GM23338 (cell line): Measurements from ENCODE around the gene RASA3. TPM values are rescaled to one million over a fixed set of nuclear protein-coding genes. Genes with fewer than 3 reads are reported as not detected.
"Not testable (repeated sequence)": the region's sequence is repeated elsewhere in the genome, so short reads cannot be mapped to it uniquely, and the experiment has no call there.

Experiments
- ATAC-seq: fragments of 200-7000 bp; cut with Tn5 transposase; 3 replicates; pipeline ENCODE4 v1.9.1; 2020
- DNase-seq: peaks from one replicate; pipeline ENCODE4 v3.0.0-alpha.2; 2015; ENCODE audit warnings: low spot score
- H2AFZ ChIP-seq: fragments of 200-600 bp; sonication (generic); 2 replicates; pipeline ENCODE4 v1.8.0; 2016; ENCODE audit warnings: antibody characterized with exemption, mild to moderate bottlenecking, moderate library complexity
- H3F3A ChIP-seq: fragments of 200-600 bp; sonication (generic); replicated peaks from 2 replicates; pipeline ENCODE4 v1.8.0; 2017; ENCODE audit warnings: antibody characterized with exemption, mixed run types, low read depth
- H3K27ac ChIP-seq: fragments of 200-600 bp; sonication (generic); 2 replicates; pipeline ENCODE4 v1.6.1; 2016; ENCODE audit warnings: low read depth
- H3K27me3 ChIP-seq: fragments of 200-600 bp; sonication (generic); 2 replicates; pipeline ENCODE4 v1.8.0; 2016; ENCODE audit warnings: mild to moderate bottlenecking, mixed run types, moderate library complexity; ENCODE audit not compliant: insufficient read depth
- H3K36me3 ChIP-seq: fragments of 200-600 bp; sonication (generic); 2 replicates; pipeline ENCODE4 v1.8.0; 2016; ENCODE audit warnings: mild to moderate bottlenecking; ENCODE audit not compliant: insufficient read depth
- H3K4me1 ChIP-seq: fragments of 200-600 bp; sonication (generic); 2 replicates; pipeline ENCODE4 v1.8.0; 2016; ENCODE audit warnings: mild to moderate bottlenecking, moderate library complexity; ENCODE audit not compliant: insufficient read depth
- H3K4me2 ChIP-seq: fragments of 200-600 bp; sonication (generic); 2 replicates; pipeline ENCODE4 v1.7.1; 2017; ENCODE audit warnings: mixed run types
- H3K4me3 ChIP-seq: fragments of 200-600 bp; sonication (generic); 2 replicates; pipeline ENCODE4 v1.6.1; 2016; ENCODE audit warnings: mixed run types
- H3K79me2 ChIP-seq: fragments of 200-600 bp; sonication (generic); replicated peaks from 2 replicates; pipeline ENCODE4 v1.8.0; 2017; ENCODE audit warnings: mild to moderate bottlenecking; ENCODE audit not compliant: insufficient read depth
- H3K9me2 ChIP-seq: fragments of 200-600 bp; sonication (generic); 2 replicates; pipeline ENCODE4 v1.8.0; 2017; ENCODE audit not compliant: insufficient read depth
- H4K20me1 ChIP-seq: fragments of 200-600 bp; sonication (generic); replicated peaks from 2 replicates; pipeline ENCODE4 v1.8.0; 2017; ENCODE audit warnings: mild to moderate bottlenecking; ENCODE audit not compliant: insufficient read depth
- H3K27ac Mint-ChIP-seq: 2 replicates; pipeline ENCODE4 v1.8.0; 2020; ENCODE audit warnings: inconsistent platforms, mild to moderate bottlenecking, moderate library complexity, mixed read lengths
- H3K27me3 Mint-ChIP-seq: 3 replicates; pipeline ENCODE4 v1.8.0; 2022; ENCODE audit warnings: low read depth, mild to moderate bottlenecking, moderate library complexity, mixed read lengths, inconsistent platforms; ENCODE audit not compliant: insufficient read depth, poor library complexity
- H3K36me3 Mint-ChIP-seq: 3 replicates; pipeline ENCODE4 v1.8.0; 2021; ENCODE audit warnings: low read depth, mild to moderate bottlenecking, inconsistent platforms, moderate library complexity, mixed read lengths
- H3K4me1 Mint-ChIP-seq: 3 replicates; pipeline ENCODE4 v1.8.0; 2020; ENCODE audit warnings: mild to moderate bottlenecking, inconsistent platforms, mixed read lengths
- H3K4me3 Mint-ChIP-seq: 3 replicates; pipeline ENCODE4 v1.8.0; 2021; ENCODE audit warnings: moderate library complexity, mild to moderate bottlenecking, inconsistent platforms, mixed read lengths
- H3K9me3 Mint-ChIP-seq: 3 replicates; pipeline ENCODE4 v1.8.0; 2020; ENCODE audit warnings: moderate library complexity, mild to moderate bottlenecking, inconsistent platforms, mixed read lengths
- CREB1 ChIP-seq: fragments of 250-450 bp; sonication (Bioruptor Pico); IDR thresholded peaks from 2 replicates; pipeline ENCODE4 v1.5.0; 2020; ENCODE audit warnings: low read depth, mild to moderate bottlenecking, moderate library complexity
- EZH2phosphoT487 ChIP-seq: fragments of 200-600 bp; sonication (generic); IDR thresholded peaks from one replicate; pipeline ENCODE4 v1.8.1; 2018; ENCODE audit warnings: antibody characterized with exemption; ENCODE audit not compliant: unreplicated experiment
- JUNB ChIP-seq: IDR thresholded peaks from one replicate; pipeline ENCODE4 v1.6.1; 2016; ENCODE audit warnings: antibody characterized with exemption; ENCODE audit not compliant: unreplicated experiment
- ZNF114 ChIP-seq: fragments of 250-450 bp; sonication (Bioruptor Pico); IDR thresholded peaks from 2 replicates; pipeline ENCODE4 v1.5.0; 2020; ENCODE audit warnings: mild to moderate bottlenecking, moderate library complexity
- polyA plus RNA-seq: library from polyadenylated mRNA; unstranded; fragments of >200 nt; fragmentation: Nextera tagmentation; extraction: Ambion mirVana; gene quantifications from 2 replicates; pipeline ENCODE4 v1.2.1, GENCODE V29; 2016
- total RNA-seq: library from RNA; depleted of rRNA; stranded (reverse); fragments of >200 nt; shearing (Covaris generic); gene quantifications from 2 replicates; pipeline ENCODE4 v1.2.3, GENCODE V29; 2014
- TF ChIP-seq, protein P1 (sequence below): fragments of 250-450 bp; sonication (Bioruptor Pico); IDR thresholded peaks from 2 replicates; pipeline ENCODE4 v1.5.0; 2020; ENCODE audit warnings: mild to moderate bottlenecking, moderate library complexity
- TF ChIP-seq, protein P2 (sequence below): IDR thresholded peaks from 2 replicates; pipeline ENCODE4 v1.6.1; 2016; ENCODE audit warnings: antibody characterized with exemption
- TF ChIP-seq, protein P3 (sequence below): IDR thresholded peaks from one replicate; pipeline ENCODE4 v1.6.1; 2018; ENCODE audit warnings: antibody characterized with exemption; ENCODE audit not compliant: unreplicated experiment

The RASA3 gene
- total and polyA plus RNA-seq, 2 experiments from 2014 or later, result 11.2 to 20.7 TPM

DNA sequence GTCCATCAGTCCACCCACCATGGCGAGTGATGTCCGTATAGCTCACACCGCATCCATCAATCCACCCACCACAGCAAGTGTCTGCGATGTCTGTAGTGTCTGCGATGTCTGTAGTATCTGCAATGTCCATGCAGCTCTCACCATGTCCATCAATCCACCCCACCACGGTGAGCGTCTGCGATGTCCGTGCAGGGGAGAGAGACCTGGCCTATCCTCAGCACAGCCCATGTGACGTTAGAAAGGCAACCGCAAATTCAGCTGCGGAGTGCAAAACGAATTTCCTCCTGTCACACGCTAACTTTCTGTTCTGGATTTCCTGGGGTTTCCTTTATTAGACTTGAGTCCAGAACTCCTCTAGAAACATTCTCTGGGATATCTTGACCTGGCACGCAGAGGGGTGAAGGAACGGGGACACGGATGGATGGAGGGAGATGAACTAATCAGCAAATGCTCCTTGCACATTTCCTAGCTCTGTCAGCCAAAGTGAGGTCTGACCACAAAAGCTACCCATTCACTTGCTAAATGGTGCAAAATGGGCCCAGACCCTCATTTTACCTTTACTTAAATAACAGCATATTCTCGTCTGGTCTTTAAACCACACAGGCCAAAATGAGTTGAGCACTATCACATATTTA is 18.3 kb downstream of the RASA3 start:
- H3K36me3 ChIP-seq, result no peaks in the 10 kb centered on the region
- no peaks in the 10 kb centered on the region; the same call in 1 of the 2 replicates for H4K20me1 ChIP-seq
- Mint-ChIP-seq H3K4me1 (peaks cover 71% of the 10 kb centered on the region), H3K27me3 (peaks cover 13% of the 10 kb centered on the region), H3K27ac (no peak overlapping the region; the same call in 1 of the 2 replicates), H3K36me3 (peaks cover 23% of the 10 kb centered on the region), H3K4me3 (no peak overlapping the region; the same call in 2 of the 3 replicates), H3K9me3 (peaks cover 3% of the 10 kb centered on the region; the same call in 1 of the 3 replicates)
- peaks cover 10% of the 10 kb centered on the region; the same call in 1 of the 2 replicates for H3F3A ChIP-seq
- no peak overlapping the region for H3K4me3 ChIP-seq
- TF ChIP-seq, protein P1, sequence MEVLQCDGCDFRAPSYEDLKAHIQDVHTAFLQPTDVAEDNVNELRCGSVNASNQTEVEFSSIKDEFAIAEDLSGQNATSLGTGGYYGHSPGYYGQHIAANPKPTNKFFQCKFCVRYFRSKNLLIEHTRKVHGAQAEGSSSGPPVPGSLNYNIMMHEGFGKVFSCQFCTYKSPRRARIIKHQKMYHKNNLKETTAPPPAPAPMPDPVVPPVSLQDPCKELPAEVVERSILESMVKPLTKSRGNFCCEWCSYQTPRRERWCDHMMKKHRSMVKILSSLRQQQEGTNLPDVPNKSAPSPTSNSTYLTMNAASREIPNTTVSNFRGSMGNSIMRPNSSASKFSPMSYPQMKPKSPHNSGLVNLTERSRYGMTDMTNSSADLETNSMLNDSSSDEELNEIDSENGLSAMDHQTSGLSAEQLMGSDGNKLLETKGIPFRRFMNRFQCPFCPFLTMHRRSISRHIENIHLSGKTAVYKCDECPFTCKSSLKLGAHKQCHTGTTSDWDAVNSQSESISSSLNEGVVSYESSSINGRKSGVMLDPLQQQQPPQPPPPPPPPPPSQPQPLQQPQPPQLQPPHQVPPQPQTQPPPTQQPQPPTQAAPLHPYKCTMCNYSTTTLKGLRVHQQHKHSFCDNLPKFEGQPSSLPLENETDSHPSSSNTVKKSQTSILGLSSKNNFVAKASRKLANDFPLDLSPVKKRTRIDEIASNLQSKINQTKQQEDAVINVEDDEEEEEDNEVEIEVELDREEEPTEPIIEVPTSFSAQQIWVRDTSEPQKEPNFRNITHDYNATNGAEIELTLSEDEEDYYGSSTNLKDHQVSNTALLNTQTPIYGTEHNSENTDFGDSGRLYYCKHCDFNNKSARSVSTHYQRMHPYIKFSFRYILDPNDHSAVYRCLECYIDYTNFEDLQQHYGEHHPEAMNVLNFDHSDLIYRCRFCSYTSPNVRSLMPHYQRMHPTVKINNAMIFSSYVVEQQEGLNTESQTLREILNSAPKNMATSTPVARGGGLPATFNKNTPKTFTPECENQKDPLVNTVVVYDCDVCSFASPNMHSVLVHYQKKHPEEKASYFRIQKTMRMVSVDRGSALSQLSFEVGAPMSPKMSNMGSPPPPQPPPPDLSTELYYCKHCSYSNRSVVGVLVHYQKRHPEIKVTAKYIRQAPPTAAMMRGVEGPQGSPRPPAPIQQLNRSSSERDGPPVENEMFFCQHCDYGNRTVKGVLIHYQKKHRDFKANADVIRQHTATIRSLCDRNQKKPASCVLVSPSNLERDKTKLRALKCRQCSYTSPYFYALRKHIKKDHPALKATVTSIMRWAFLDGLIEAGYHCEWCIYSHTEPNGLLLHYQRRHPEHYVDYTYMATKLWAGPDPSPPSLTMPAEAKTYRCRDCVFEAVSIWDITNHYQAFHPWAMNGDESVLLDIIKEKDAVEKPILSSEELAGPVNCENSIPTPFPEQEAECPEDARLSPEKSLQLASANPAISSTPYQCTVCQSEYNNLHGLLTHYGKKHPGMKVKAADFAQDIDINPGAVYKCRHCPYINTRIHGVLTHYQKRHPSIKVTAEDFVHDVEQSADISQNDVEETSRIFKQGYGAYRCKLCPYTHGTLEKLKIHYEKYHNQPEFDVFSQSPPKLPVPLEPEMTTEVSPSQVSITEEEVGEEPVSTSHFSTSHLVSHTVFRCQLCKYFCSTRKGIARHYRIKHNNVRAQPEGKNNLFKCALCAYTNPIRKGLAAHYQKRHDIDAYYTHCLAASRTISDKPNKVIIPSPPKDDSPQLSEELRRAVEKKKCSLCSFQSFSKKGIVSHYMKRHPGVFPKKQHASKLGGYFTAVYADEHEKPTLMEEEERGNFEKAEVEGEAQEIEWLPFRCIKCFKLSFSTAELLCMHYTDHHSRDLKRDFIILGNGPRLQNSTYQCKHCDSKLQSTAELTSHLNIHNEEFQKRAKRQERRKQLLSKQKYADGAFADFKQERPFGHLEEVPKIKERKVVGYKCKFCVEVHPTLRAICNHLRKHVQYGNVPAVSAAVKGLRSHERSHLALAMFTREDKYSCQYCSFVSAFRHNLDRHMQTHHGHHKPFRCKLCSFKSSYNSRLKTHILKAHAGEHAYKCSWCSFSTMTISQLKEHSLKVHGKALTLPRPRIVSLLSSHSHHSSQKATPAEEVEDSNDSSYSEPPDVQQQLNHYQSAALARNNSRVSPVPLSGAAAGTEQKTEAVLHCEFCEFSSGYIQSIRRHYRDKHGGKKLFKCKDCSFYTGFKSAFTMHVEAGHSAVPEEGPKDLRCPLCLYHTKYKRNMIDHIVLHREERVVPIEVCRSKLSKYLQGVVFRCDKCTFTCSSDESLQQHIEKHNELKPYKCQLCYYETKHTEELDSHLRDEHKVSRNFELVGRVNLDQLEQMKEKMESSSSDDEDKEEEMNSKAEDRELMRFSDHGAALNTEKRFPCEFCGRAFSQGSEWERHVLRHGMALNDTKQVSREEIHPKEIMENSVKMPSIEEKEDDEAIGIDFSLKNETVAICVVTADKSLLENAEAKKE, result no peak
- TF ChIP-seq, protein P2, sequence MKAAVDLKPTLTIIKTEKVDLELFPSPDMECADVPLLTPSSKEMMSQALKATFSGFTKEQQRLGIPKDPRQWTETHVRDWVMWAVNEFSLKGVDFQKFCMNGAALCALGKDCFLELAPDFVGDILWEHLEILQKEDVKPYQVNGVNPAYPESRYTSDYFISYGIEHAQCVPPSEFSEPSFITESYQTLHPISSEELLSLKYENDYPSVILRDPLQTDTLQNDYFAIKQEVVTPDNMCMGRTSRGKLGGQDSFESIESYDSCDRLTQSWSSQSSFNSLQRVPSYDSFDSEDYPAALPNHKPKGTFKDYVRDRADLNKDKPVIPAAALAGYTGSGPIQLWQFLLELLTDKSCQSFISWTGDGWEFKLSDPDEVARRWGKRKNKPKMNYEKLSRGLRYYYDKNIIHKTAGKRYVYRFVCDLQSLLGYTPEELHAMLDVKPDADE, result no peak
- TF ChIP-seq JUNB (no peak), CREB1 (CRISPR knock-in tag) (no peak), ZNF114 (CRISPR knock-in tag) (no peak), EZH2phosphoT487 (no peak)
- TF ChIP-seq, protein P3, sequence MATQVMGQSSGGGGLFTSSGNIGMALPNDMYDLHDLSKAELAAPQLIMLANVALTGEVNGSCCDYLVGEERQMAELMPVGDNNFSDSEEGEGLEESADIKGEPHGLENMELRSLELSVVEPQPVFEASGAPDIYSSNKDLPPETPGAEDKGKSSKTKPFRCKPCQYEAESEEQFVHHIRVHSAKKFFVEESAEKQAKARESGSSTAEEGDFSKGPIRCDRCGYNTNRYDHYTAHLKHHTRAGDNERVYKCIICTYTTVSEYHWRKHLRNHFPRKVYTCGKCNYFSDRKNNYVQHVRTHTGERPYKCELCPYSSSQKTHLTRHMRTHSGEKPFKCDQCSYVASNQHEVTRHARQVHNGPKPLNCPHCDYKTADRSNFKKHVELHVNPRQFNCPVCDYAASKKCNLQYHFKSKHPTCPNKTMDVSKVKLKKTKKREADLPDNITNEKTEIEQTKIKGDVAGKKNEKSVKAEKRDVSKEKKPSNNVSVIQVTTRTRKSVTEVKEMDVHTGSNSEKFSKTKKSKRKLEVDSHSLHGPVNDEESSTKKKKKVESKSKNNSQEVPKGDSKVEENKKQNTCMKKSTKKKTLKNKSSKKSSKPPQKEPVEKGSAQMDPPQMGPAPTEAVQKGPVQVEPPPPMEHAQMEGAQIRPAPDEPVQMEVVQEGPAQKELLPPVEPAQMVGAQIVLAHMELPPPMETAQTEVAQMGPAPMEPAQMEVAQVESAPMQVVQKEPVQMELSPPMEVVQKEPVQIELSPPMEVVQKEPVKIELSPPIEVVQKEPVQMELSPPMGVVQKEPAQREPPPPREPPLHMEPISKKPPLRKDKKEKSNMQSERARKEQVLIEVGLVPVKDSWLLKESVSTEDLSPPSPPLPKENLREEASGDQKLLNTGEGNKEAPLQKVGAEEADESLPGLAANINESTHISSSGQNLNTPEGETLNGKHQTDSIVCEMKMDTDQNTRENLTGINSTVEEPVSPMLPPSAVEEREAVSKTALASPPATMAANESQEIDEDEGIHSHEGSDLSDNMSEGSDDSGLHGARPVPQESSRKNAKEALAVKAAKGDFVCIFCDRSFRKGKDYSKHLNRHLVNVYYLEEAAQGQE, result no peak
- ATAC-seq (no peak), DNase-seq (no peak)
- H3K4me1 ChIP-seq, result peaks cover 17% of the 10 kb centered on the region
- peaks cover 54% of the 10 kb centered on the region for H3K79me2 ChIP-seq
- H2AFZ ChIP-seq, result no peak overlapping the region
- H3K4me2 ChIP-seq, result no peak overlapping the region
- H3K27ac ChIP-seq, result no peak overlapping the region
- H3K27me3 ChIP-seq, result no peaks in the 10 kb centered on the region
- H3K9me2 ChIP-seq, result no peaks in the 10 kb centered on the region

DNA sequence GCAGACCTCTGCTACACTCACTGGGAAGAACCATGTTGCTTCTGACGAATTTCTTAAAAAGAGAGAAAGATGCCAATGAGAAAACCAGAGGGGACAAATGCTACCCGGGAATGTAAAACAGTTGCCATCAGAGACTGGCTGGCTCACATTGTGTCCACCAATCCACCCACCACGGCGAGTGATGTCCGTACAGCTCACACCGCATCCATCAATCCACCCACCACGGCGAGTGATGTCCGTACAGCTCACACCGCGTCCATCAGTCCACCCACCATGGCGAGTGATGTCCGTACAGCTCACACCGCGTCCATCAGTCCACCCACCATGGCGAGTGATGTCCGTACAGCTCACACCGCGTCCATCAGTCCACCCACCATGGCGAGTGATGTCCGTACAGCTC is 19.0 kb downstream of the RASA3 start:
- not testable (repeated sequence) for H3K4me2 ChIP-seq, H3K4me3 ChIP-seq, H3K27me3 ChIP-seq, H3K27ac Mint-ChIP-seq, H3K9me3 Mint-ChIP-seq, H3K4me3 Mint-ChIP-seq, H3K36me3 ChIP-seq, H4K20me1 ChIP-seq, ATAC-seq, DNase-seq, H3K27ac ChIP-seq, H3K9me2 ChIP-seq, H3F3A ChIP-seq, H2AFZ ChIP-seq
- peaks cover 60% of the 10 kb centered on the region for H3K79me2 ChIP-seq
- H3K36me3 Mint-ChIP-seq, result peaks cover 23% of the 10 kb centered on the region
- H3K4me1 ChIP-seq, result peaks cover 13% of the 10 kb centered on the region
- peaks cover 12% of the 10 kb centered on the region for H3K27me3 Mint-ChIP-seq
- H3K4me1 Mint-ChIP-seq, result peaks cover 68% of the 10 kb centered on the region
